ENCODE data around the gene MMP11. TPM values are rescaled to one million over a fixed set of nuclear protein-coding genes. Genes with fewer than 3 reads are reported as not detected.

Gene MMP11
- total and polyA plus RNA-seq, 3 experiments from 2014 or later, result 0.90 to 1.9 (median 1.6) TPM

DNA sequence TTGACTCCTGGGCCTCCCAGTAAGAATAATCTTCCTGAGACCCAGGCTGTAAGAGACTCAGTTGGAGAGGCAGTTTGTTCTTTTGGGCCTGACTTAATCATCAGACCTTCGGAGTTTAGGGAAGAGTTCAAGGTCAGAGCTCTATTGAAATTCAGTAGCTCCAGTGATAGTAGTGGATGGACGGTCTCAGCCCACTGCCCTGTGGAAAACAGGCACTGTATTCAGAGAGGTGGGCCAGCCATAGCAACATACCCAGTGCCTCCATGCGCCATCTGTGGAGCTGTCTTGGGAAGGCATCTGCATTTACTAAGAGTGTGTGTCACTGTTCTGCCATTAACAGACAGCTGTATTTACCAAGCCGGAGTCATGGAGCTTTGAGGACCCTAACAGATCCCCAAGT, 17.0 kb downstream of the MMP11 start:
- H3K9me3 Mint-ChIP-seq, result no peaks in the 10 kb centered on the region
- H3K27ac Mint-ChIP-seq, result peak overlapping the region in 5 of 8 donors; percentile 4 to 69 (median 31)
- H3K27me3 Mint-ChIP-seq, result no peaks in the 10 kb centered on the region
- no peak overlapping the region for H3K27ac ChIP-seq (ENCODE audit: low read depth, low read length)
- no peak overlapping the region for H3K4me3 ChIP-seq (ENCODE audit: low read length)
- no peaks in the 10 kb centered on the region for H3K9me3 ChIP-seq (ENCODE audit: low read length)
- peaks cover 30% of the 10 kb centered on the region for H3K4me1 ChIP-seq (ENCODE audit: insufficient read depth, low read length)
- DNase-seq, result no peak
- H3K36me3 ChIP-seq (ENCODE audit: insufficient read depth, low read length), result peaks cover 23% of the 10 kb centered on the region
- H3K27me3 ChIP-seq (ENCODE audit: insufficient read depth, low read length, poor library complexity, severe bottlenecking), result no peaks in the 10 kb centered on the region
- POLR2A ChIA-PET, result no interaction called here
- H3K4me3 Mint-ChIP-seq, result peak overlapping the region in 4 of 7 donors; percentile 28 to 71 (median 40)
- peaks cover 0 to 39% (median 7%) of the 10 kb centered on the region in 3 donors for H3K36me3 Mint-ChIP-seq
- H3K4me1 Mint-ChIP-seq, result peaks cover 37 to 58% (median 41%) of the 10 kb centered on the region in 3 donors
- CTCF ChIA-PET, result interaction anchor here (1.0 kb wide), 1 partner anchor 13 kb away, joined by 3 read pairs; no protein-coding TSS in a partner anchor

DNA sequence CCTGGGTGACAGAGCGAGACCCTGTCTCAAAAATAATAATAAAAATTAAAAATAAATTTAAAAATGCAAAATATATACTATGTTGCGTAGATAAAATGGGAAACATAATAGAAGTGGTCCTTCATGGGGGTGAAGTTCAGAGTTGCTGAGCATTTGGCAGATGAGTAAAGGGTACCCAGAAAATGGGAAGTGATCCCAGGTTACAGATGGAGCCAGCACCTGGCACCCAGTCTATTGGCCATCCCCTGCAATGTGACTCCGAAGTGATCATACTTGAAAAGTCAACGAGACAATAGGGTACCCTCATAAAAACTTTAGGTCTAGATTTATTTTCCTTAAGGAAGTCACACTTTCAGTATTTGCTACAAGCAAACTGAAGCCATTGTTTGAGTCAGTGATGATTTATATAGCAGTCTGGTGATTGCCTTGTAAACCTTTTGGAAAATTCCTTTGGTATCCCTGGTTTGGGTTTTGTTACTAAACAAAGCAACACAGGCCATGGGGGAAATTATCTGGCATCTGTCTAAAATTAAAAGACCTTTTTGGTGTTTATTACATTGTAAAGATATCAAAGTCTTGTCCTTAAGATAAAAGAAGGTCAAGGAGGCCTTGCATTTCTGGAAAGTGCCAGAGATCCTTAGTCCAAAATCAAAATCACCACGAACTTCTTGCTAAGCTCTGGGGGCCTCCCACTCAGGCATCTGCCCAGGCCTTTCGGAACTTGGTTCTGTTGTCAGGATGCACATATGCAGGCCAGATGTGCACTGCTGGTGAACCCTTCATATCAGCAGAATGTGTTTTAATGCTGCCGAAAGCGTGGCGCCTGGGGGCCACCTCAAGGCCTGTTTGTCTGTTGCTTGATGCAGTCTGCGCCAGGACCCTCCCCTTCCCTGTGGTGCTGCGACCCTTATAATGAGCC, 18.4 kb downstream of the MMP11 start:
- H3K36me3 ChIP-seq (ENCODE audit: insufficient read depth, low read length), result peaks cover 29% of the 10 kb centered on the region
- no peak overlapping the region for H3K4me3 ChIP-seq (ENCODE audit: low read length)
- H3K27ac Mint-ChIP-seq, result no peak overlapping the region
- H3K4me3 Mint-ChIP-seq, result no peak overlapping the region
- no peak overlapping the region for H3K27ac ChIP-seq (ENCODE audit: low read depth, low read length)
- CTCF ChIA-PET, result no interaction called here
- no peaks in the 10 kb centered on the region for H3K27me3 Mint-ChIP-seq
- POLR2A ChIA-PET, result no interaction called here
- H3K4me1 Mint-ChIP-seq, result peaks cover 37 to 53% (median 40%) of the 10 kb centered on the region in 3 donors
- no peaks in the 10 kb centered on the region for H3K9me3 Mint-ChIP-seq
- no peaks in the 10 kb centered on the region for H3K27me3 ChIP-seq (ENCODE audit: insufficient read depth, low read length, poor library complexity, severe bottlenecking)
- no peaks in the 10 kb centered on the region for H3K9me3 ChIP-seq (ENCODE audit: low read length)
- peaks cover 29% of the 10 kb centered on the region for H3K4me1 ChIP-seq (ENCODE audit: insufficient read depth, low read length)
- DNase-seq, result no peak
- peaks cover 0 to 49% (median 9%) of the 10 kb centered on the region in 3 donors for H3K36me3 Mint-ChIP-seq

DNA sequence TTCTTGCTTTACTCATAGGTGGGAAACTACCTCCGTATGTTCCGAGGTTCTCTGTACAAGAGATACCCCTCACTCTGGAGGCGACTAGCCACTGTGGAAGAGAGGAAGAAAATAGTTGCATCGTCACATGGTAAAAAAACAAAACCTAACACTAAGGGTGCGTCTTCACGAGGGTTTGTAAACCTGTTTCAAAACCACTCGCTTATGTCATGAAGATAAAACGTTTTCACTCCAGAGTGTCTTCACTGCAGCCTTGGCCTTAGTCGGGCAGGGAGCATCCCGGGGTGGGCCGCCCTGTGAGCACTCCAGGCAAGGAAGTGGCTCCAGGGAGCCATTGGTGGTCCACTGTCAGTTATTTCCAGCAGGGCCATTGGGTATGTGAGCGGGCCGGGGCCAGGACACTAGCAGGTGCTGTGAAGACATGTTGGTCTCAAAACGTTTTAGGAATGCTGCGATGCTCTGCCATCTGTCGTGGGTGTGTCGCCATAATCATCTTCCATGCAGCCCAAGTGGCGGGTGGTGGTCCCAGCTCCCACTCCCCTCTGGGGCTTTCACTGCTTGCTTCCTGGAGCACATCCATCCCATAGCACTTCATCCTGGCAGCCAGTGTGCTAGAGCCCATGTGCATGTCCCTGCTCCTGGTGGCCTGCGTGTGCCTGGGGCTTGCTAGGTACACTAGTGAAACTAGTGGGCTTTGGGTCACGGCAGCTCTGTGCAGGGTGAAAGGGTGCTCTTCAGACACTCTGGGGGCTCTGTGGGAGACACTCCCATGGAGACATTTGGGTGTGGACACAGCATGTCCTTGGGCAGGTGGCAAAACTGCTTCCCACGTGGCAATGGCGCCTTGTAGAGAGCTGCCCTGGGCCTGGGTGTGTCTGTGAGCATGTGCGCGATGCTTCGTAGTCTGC, 19.3 kb downstream of the MMP11 start:
- peak overlapping the region in 1 of 7 donors; percentile 30 for H3K4me3 Mint-ChIP-seq
- H3K27ac Mint-ChIP-seq, result peak overlapping the region in 1 of 8 donors; percentile 36
- H3K36me3 Mint-ChIP-seq, result peaks cover 0 to 56% (median 14%) of the 10 kb centered on the region in 3 donors
- H3K27me3 Mint-ChIP-seq, result no peaks in the 10 kb centered on the region
- no peak overlapping the region for H3K27ac ChIP-seq (ENCODE audit: low read depth, low read length)
- H3K4me1 ChIP-seq (ENCODE audit: insufficient read depth, low read length), result peaks cover 23% of the 10 kb centered on the region
- no peak overlapping the region for H3K4me3 ChIP-seq (ENCODE audit: low read length)
- H3K9me3 ChIP-seq (ENCODE audit: low read length), result no peaks in the 10 kb centered on the region
- no peaks in the 10 kb centered on the region for H3K9me3 Mint-ChIP-seq
- DNase-seq, result no peak
- peaks cover 35% of the 10 kb centered on the region for H3K36me3 ChIP-seq (ENCODE audit: insufficient read depth, low read length)
- ChIA-PET POLR2A (no interaction called here), CTCF (no interaction called here)
- no peaks in the 10 kb centered on the region for H3K27me3 ChIP-seq (ENCODE audit: insufficient read depth, low read length, poor library complexity, severe bottlenecking)
- H3K4me1 Mint-ChIP-seq, result peaks cover 30 to 46% (median 34%) of the 10 kb centered on the region in 3 donors

DNA sequence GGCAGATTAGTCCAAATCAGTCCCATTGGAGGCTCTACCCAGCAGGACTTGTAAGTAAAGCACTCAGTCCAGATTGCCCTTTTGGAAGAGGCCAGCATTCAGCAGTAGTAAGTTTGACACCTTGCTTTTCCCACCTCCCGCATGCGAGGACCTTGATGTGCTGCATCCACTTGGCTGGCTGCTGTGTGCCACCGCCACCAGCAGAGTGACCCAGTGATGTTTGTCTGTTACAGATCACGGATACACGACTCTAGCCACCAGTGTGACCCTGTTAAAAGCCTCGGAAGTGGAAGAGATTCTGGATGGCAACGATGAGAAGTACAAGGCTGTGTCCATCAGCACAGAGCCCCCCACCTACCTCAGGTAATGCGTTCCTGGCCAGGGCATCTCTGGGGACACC, 20.7 kb downstream of the MMP11 start:
- H3K4me1 ChIP-seq (ENCODE audit: insufficient read depth, low read length), result peaks cover 14% of the 10 kb centered on the region
- H3K36me3 ChIP-seq (ENCODE audit: insufficient read depth, low read length), result peaks cover 41% of the 10 kb centered on the region
- Mint-ChIP-seq H3K4me3 (no peak overlapping the region), H3K4me1 (peaks cover 22 to 35% (median 23%) of the 10 kb centered on the region in 3 donors), H3K27ac (no peak overlapping the region), H3K9me3 (no peaks in the 10 kb centered on the region), H3K36me3 (peaks cover 0 to 60% (median 16%) of the 10 kb centered on the region in 3 donors), H3K27me3 (no peaks in the 10 kb centered on the region)
- H3K4me3 ChIP-seq (ENCODE audit: low read length), result no peak overlapping the region
- CTCF ChIA-PET, result no interaction called here
- no peaks in the 10 kb centered on the region for H3K27me3 ChIP-seq (ENCODE audit: insufficient read depth, low read length, poor library complexity, severe bottlenecking)
- H3K27ac ChIP-seq (ENCODE audit: low read depth, low read length), result no peak overlapping the region
- POLR2A ChIA-PET, result no interaction called here
- no peaks in the 10 kb centered on the region for H3K9me3 ChIP-seq (ENCODE audit: low read length)
- no peak for DNase-seq

DNA sequence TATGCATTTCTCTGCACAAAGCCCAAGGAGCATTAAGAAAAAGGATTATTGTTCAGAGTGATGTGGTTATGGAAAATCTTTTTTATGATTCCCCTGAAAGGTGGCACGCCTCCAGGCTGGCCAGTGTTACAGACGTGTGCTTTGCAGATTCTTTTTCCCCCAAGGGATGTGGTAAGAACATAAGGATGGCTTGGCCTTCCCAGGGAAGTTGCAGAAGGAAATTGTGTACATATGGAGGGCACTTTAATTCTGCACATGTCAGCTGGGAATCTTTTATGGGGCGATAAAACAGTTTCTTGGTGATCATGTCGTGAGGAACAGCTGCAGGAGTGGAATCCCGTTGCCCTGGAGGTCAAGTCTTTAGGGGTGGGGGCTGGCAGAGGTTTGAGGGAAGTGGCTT, 23.8 kb downstream of the MMP11 start:
- Histone ChIP-seq H3K36me3 (ENCODE audit: insufficient read depth, low read length) (peaks cover 54% of the 10 kb centered on the region), H3K4me1 (ENCODE audit: insufficient read depth, low read length) (no peaks in the 10 kb centered on the region), H3K4me3 (ENCODE audit: low read length) (no peak overlapping the region), H3K9me3 (ENCODE audit: low read length) (no peaks in the 10 kb centered on the region), H3K27me3 (ENCODE audit: insufficient read depth, low read length, poor library complexity, severe bottlenecking) (no peaks in the 10 kb centered on the region), H3K27ac (ENCODE audit: low read depth, low read length) (no peak overlapping the region)
- ChIA-PET POLR2A (no interaction called here), CTCF (no interaction called here)
- Mint-ChIP-seq H3K27me3 (no peaks in the 10 kb centered on the region), H3K9me3 (no peaks in the 10 kb centered on the region), H3K36me3 (peaks cover 0 to 69% (median 24%) of the 10 kb centered on the region in 3 donors), H3K4me3 (no peak overlapping the region), H3K27ac (peak overlapping the region in 1 of 8 donors; percentile 23), H3K4me1 (peaks cover 12 to 16% (median 12%) of the 10 kb centered on the region in 3 donors)
- DNase-seq, result no peak

DNA sequence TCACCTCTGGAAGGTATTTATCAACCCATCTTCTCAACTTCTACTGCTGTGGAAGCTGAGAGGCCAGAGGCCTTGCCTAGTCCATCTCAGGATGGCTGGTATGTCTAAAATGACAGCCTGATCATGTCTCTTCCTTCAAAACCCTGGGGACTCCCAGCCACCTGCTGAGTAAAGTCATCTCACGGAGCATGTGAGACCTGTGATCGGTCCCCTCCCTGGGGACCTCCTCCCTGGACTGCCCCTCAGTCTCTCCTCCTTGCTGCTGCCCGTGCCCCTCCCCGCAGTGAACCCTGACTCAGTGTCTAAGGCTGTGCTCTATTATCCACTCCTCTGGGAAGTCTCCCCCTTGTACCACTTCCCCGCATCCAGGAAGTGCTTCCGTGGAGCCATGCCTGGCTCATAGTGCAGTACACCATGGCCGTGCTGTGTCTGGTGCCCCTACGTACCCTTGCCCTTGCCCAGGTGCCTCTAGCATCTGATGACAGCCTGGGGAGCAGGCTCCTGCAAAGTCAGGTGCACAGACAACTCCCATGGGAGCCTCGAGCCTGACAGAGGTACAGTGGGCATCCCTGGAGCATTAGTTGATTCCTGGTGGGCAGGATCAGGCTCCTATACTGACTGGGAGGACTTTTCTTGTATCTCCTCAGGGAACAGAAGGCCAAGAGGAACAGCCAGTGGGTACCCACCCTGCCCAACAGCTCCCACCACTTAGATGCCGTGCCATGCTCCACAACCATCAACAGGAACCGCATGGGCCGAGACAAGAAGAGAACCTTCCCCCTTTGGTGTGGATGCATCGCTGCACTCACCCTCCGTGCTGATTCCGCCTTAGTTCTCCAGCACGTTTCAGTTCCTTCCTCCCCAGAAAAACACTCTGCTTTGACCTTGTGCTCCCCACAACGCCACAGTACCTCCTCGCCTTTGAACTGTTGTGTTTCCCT, 27.9 kb downstream of the MMP11 start:
- ChIA-PET POLR2A (no interaction called here), CTCF (no interaction called here)
- no peaks in the 10 kb centered on the region for H3K27me3 ChIP-seq (ENCODE audit: insufficient read depth, low read length, poor library complexity, severe bottlenecking)
- H3K4me1 ChIP-seq (ENCODE audit: insufficient read depth, low read length), result no peaks in the 10 kb centered on the region
- peaks cover 49% of the 10 kb centered on the region for H3K36me3 ChIP-seq (ENCODE audit: insufficient read depth, low read length)
- DNase-seq, result no peak
- no peak overlapping the region for H3K4me3 ChIP-seq (ENCODE audit: low read length)
- Mint-ChIP-seq H3K4me1 (no peaks in the 10 kb centered on the region), H3K4me3 (no peak overlapping the region), H3K36me3 (peaks cover 0 to 76% (median 24%) of the 10 kb centered on the region in 3 donors), H3K27ac (peak overlapping the region in 2 of 8 donors; percentile 73 to 84), H3K9me3 (no peaks in the 10 kb centered on the region), H3K27me3 (no peaks in the 10 kb centered on the region)
- no peak overlapping the region for H3K27ac ChIP-seq (ENCODE audit: low read depth, low read length)
- H3K9me3 ChIP-seq (ENCODE audit: low read length), result no peaks in the 10 kb centered on the region

DNA sequence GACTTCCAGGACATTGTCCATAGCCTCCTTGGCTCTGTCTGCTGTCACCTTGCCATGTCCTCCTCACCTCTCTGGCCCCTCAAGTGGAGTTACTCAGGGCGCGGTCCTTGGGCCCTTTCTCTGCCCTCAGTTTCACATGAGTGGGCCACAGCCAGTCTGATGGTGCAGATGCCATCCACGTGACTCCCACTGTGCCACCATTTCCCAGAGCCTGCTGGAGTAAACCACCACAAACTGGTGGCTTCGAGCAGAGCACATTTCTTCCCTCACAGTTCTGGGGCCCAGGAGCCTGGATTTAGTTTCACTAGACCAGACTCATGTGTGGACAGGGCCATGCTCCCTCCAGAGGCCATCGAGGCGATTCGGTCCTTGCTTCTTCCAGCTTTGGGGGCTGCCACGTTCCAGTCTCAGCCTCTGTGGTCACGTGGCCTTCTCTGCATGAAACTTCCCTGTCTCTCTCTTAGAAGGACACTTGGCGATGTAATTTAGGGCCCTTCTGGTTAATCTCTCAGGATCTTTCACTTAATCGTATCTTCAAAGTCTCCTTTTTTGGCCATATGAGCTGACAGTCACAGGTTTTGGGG, 28.7 kb downstream of the MMP11 start:
- Mint-ChIP-seq H3K27me3 (no peaks in the 10 kb centered on the region), H3K27ac (no peak overlapping the region), H3K36me3 (peaks cover 0 to 77% (median 22%) of the 10 kb centered on the region in 3 donors), H3K9me3 (no peaks in the 10 kb centered on the region), H3K4me3 (no peak overlapping the region), H3K4me1 (no peaks in the 10 kb centered on the region)
- POLR2A ChIA-PET, result no interaction called here
- Histone ChIP-seq H3K27me3 (ENCODE audit: insufficient read depth, low read length, poor library complexity, severe bottlenecking) (no peaks in the 10 kb centered on the region), H3K27ac (ENCODE audit: low read depth, low read length) (no peak overlapping the region), H3K4me3 (ENCODE audit: low read length) (no peak overlapping the region), H3K36me3 (ENCODE audit: insufficient read depth, low read length) (peaks cover 53% of the 10 kb centered on the region), H3K4me1 (ENCODE audit: insufficient read depth, low read length) (no peaks in the 10 kb centered on the region), H3K9me3 (ENCODE audit: low read length) (no peaks in the 10 kb centered on the region)
- CTCF ChIA-PET, result no interaction called here
- no peak for DNase-seq
